ENCODE results near the gene MYLIP.

The MYLIP gene

DNA sequence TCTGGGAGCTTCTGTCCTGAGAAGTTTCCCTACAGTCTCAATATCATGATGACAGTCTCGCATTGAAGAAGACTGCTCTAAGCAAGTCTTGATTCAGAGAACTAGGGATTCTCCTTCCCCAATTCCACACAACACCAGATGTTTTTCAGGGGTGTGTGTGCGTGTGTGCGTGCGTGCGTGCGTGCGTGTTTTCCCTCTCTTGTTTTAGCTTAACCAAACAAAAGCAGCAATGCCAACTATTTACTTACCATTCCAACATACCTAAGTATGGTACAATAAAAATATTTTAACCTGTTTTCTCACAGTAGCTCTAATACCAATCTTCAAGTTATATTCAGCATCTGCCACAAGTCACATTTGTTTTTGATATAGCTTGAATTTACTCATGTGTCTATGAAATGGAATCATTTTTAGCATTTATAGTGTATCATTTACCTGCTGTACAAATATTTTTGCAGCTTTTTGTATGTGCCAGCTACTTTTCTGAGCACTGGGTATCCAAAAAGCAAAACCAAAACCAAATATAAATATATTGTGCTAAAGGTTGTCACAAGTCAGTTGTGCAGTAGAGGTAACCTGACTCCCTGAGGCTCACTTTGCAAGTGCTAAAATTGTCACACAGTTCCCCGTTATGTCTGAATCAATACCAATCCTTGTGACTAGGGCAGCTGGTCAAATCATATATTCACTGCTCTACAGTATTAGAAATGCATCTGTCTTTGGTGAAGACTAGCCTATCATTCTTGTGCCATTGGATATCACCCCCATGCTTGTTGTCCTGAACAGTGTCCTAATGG, 21.7 kb upstream of the MYLIP start:
- DNase-seq (ENCODE audit: low read depth, low spot score), result no peak

DNA sequence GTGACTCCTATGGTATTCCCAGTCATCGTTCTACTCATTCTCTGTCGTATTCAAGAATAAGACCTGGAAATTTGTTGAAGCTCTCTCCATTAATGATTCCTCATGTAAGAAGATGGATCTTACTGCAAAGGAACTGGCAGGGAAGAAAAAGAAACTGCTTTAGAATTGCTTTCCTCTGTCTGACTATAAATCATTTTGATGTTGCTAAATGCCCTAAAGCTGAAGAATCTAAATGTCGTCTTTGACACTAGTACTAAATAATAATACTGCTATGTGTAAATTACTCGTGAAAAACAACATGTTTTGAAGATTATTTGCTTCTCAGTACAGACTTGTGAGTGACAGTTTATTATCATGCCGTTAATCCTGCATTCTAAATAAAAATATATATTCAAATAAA, 20.5 kb upstream of the MYLIP start:
- DNase-seq (ENCODE audit: low read depth, low spot score), result no peak

DNA sequence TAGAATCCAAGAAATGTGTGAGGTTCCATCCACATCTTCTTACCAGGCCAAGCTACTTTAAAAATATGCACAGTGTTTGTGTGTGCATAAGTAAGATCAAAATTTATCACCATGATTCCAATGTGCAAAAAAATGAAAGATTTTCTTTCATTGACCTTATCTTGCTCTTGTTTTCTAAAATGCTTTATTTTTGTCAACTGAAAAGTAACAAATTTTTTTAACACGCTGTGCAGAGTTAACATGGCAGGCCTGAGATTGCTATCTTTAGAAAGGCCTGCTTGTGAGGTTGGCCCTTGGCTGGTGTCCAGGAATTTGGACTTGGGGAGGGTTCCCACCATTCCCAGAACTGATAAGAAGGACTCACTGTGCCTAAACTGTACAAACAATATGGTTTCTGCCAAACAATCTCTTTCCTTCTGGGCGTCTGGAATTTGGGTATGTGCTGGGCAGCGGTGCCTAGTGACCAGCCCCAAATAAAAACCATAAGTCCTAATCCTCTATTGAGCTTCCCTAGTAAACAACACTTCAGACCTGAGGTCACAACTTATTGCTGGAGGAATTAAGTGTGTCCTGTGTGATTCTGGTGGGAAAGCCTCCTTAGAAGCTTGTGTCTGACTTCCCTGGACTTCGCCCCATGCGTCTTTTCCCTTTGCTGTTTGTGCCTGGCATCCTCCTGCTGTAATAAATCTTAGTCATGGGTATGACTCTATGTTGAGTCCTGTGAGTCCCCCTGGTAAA, 19.8 kb upstream of the MYLIP start:
- no peak for DNase-seq (ENCODE audit: low read depth, low spot score)

DNA sequence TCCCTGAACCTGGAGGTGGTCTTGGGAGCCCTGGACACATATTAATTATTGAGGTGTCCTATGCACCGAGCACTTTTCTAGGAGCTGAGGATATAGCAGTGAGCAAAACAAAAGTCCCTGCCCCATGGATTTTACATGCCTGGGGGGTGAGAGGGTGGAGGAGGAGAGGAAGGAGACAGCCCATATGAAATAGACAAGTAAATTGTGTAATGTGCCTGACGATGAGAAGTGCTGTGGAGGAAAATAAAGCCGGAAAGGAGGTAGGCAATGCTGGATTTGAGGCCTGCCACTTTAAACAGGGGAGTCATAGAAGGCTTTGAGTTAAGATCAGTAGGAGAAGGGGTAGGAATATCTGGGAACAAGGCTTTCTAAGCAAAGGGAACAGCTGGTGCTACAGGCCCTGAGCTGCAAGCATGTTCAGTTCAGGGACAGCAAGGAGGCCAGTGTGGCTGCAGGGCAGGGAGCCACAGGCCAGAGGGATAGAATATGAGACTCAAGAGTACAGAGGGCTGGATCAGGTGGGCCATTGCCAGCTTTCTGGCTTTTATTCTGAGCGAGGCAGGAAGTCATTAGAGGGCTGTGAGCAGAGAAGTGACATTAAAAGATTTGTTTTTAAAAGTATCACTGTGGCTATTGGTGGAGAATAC, 19.1 kb upstream of the MYLIP start:
- no peak for DNase-seq (ENCODE audit: low read depth, low spot score)

DNA sequence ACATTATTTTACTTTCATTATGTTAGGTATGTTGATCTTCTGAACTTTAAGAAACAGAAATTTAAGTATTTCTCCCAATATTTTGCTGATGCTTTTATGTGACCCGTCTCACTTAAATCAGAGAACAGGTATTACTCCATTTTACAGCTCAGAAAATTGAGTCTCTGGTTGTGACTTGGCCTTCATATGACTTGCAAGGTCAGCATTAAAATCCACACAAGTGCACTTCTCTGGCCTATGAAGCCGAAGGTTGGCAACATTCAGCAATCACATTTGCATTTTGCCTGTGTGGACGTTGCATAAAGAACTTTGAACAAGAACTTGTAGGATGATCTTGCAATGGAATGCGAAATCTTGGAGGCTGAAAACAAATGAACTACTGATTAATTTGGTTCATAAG, 10.1 kb upstream of the MYLIP start:
- no peak for DNase-seq (ENCODE audit: low read depth, low spot score)

DNA sequence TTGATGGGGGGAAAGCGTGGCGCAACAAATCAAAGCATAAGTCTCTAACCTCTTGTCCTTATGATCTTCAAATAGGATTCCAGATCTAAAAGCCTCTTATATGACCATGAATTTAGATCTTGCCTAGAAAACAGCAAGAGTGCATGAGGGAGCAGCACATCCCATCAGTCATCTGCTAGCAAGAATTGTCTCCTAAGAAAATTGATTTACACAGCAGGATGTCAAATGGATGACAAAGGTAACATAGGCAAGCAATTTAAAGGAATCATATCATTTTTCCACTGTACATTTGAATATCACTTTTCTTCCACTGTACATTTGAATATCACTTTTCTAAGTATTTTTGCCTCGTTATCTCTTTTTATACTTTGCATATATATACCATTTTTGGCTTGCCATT, 7.5 kb upstream of the MYLIP start:
- DNase-seq (ENCODE audit: low read depth, low spot score), result no peak

DNA sequence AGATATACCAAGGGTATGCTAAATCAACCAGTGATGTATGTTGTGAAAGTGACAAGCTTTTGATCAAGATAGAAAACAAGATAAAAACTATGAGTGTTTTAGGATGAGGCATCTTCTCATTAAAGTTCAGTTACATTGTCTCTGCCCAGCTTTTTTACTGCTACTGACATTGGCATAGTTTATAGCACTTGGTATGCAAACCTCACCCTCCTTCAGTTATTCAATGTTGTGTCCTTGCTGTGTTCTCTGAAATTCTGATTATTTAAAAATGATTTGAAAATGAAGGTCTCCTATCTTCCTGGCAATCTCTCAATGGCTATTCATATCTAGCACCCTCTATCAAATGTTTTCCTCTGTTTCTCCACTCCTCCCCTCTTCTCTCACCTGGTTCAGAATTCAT, 6.7 kb upstream of the MYLIP start:
- no peak for DNase-seq (ENCODE audit: low read depth, low spot score)

DNA sequence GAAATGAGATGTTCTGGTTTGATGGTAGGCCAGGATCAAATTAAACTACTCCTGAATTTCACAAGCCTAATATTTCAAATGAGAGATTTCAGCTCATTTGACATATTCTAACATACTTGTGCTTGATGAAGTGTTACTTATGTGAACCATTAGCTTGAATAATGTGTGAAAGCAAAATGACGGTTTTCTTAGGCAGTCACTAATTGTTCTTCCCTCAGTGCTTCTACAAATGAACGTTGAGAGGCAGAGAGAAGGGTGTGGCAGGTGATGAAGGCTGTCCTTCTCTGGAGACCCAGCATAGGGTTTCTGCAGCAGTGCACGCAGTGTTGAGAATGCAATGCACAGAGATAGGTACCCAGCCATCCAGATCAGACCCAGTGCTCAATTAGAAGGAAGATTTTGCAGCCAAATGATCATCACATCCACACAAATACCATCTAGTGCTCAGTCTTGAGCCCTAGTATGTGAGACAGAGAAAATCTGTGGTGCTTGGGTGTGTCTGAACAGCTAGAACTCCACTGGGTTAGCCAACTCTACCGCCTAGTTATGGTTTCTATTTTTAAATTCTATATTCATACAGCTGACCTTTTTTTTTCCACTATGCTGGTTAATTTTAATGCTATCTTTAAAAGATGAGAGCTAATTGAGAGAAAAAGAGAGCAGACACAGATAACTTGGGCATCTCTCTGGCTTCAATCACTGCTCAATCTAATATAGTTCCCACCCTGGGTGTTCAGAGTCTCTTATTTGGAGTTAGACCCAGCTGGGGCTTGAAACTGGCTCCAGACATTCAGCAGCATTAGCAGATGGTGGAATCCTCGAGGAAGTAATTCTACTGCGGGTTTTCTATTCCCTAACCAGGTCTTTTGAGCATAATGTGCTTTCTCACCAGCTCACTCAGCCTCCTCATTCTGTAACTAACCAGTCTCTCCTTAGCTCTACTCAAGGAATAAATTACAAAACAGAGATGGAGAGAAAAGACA, 4.4 kb upstream of the MYLIP start:
- no peak for DNase-seq (ENCODE audit: low read depth, low spot score)

DNA sequence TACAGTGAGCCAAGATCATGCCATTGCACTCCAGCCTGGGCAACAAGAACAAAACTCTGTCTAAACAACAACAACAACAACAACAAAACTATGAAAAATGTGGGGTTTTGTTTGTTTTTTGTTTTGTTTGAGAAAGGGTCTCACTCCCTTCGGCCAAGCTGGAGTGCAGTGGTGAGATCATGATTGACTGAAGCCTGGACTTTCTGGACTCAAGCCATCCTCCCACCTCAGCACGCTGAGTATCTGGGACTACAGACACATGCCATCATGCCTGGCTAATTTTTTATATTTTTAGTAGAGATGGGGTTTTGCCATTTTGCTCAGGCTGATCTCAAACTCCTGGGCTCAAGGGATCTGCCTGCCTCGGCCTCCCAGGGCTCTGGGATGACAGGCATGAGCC, 2.8 kb upstream of the MYLIP start:
- no peak for DNase-seq (ENCODE audit: low read depth, low spot score)

DNA sequence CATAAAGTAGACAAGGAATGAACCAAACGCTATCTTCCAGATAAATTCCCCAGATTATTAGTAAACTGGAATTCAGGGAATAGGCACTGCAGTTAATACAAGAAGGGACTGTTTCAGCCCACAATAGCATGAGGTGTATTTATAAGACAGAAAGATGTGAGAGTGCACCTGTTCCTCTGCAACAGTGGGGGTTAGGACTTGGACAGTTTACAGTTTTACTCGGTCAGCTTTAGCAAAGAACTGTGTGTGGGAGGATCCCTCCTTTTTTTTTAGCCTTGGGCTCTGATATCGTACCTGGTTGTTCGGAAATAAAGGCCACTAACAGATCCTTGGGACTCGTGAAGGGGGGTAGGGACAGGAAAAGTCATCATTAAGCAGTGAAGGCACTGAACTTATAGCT, 2.0 kb upstream of the MYLIP start:
- no peak for DNase-seq (ENCODE audit: low read depth, low spot score)

DNA sequence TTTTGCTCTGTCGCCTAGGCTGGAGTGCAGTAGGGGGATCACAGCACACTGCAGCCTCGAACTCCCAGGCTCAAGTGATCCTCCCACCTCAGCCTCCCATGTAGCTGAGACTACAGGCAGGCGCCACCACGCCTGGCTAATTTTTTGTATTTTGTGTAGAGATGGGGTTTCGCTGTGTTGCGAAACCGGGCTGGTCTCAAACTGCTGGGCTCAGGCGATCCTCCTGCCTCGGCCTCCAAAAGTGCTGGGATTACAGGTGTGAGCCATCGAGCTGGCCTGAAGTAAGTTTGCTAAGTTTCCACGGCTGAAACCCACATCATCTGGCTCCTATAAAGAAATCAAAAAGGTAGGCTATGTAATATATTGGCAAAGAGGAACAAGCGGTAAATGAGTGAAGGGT, 1.4 kb upstream of the MYLIP start:
- DNase-seq (ENCODE audit: low read depth, low spot score), result no peak

DNA sequence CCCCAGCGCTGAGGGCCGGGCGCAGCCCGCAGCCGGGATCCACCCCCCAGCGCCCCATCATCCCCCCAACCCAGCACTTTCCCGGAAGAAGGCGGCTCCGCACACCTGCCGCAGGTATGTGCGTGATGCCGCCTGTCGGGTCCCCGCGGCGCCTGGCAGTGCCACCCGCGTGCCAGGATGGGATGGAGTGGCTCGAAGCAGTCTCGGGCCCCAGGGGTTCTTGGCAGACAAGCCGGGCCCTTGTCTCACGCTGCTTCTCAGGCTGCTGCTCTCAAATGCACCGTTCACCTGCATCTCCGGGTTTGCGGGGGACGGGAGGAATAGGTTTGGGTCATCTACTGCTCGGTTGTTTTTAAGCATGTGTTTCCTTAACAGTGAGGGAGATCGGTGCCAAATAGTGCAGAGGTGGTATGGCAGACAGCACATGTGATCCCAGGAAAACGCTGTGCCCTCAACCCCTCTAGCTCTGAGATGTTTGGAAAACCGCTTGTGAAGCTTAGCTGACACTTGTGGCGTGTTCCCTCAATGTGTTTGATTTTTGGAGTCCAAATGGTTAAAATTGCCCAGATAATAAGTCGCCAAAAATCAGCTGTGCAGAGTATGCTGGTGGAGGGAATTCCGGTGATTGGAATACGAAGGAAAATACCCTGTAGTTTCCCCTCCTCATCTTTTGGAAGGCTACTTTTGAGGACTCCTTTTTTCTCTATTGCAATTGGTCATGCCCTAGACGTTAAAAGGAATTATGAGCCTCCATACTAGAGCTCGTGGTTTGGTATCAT, 926 bp downstream of the MYLIP start:
- no peak for DNase-seq (ENCODE audit: low read depth, low spot score)

DNA sequence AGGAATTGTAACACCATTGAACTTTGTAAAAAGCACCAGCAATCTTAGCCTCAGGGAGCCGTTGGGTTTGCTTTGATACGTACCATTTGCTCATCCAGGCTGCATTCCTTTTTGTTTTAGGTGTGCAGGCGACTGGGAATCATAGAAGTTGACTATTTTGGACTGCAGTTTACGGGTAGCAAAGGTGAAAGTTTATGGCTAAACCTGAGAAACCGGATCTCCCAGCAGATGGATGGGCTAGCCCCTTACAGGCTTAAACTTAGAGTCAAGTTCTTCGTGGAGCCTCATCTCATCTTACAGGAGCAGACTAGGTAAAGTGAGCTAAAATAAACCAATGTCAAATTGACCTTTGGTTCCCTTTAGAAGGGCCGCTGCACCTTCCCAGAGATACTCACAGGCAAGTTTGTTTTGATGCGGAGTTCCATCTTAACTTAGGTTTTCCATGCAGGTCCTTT, 1.6 kb downstream of the MYLIP start:
- DNase-seq (ENCODE audit: low read depth, low spot score), result no peak

DNA sequence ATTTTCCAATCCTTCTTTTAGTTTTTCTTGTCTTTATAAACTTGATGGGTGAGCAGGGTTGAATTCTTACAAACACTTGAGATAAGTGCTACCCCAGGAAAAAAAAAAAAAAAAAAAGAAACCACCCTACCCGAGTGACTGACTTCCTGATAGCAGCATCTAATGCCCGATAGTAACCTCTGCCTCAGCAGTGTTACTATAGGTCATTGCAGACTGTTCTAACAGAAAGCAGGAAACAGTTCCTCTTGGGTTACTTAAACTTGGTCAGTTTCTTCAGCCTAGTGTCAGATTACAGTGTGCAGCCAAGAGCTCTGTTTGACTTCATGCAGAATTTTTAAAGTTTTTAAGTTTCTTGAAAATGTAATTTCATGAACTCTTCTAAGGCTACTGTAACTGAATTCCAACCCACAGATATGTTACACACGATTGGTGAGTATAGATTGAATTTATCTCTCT, 2.1 kb downstream of the MYLIP start:
- peak; percentile 44 for DNase-seq (ENCODE audit: low read depth, low spot score)

DNA sequence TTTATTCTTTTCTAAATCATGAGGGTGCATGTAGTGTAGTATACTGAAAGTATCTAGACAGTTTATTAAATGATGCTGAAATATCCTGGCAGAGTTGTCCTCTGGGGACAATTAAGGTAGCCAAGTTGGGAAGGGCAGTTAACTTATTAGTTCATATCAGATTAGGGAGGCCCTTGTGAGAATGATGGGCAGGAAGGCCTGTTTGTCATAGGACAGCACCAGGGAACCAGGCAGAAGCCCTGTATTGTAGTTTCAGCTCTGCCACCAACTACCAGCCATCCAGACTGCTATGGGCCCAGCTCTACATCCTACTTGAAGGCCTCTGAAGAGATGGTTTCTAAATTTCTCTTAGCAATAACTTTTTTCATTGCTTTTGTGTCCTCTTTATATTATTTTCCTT, 4.0 kb downstream of the MYLIP start:
- no peak for DNase-seq (ENCODE audit: low read depth, low spot score)

DNA sequence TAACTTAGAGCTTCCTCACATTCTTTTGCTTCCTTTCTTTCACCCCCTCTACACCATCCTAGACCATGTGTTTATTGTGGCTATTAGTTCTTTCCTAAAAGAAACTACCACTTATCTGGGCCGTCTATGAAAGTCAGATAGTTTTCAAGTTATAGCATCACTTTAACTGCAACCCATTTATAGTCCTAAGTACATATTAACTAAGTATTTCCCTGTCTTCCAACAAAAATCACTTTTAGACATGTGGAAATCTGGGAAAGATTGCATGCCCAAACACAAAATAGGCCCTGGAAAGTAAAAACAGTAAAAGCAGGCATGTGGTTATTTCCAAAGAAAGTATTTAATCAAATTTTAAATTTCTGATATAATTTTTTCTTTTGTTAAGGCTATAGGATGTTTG, 5.5 kb downstream of the MYLIP start:
- no peak for DNase-seq (ENCODE audit: low read depth, low spot score)

DNA sequence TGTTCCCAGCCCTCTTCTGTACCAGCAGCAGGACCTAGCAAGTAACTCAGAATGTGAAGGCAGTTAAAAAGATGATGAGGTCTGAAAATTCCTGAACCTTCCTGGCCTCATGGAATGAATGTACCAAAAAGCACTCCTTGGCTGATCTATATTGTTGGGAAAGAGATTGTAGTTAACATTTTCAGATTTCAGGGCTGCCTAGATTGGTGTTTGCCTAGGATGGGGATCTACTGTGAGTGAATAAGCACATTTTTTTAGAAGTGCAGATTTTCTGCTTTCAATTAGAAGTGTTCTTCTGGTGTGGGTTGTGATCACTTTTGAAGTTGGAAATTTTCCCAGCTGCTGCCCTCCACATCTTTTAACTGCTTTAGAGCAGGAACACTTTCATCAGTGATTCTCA, 6.2 kb downstream of the MYLIP start:
- no peak for DNase-seq (ENCODE audit: low read depth, low spot score)

DNA sequence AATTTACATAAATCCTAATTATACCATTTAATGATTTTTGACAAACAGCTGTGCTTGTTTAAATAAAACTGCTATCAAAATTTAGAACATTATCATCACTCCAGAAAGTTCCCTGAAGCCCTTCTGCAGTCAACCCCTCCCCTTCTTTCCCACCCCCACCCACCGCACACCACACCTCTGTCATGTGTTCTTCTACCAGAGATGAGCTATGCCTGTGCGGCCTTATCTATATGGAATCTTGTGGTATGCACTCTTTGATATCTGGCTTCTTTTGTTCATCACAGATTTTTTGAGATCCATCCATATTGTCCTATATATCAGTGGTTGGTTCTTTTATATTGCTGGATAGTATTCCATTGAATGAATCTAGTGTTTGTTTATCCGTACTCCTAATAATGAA, 7.2 kb downstream of the MYLIP start:
- no peak for DNase-seq (ENCODE audit: low read depth, low spot score)

DNA sequence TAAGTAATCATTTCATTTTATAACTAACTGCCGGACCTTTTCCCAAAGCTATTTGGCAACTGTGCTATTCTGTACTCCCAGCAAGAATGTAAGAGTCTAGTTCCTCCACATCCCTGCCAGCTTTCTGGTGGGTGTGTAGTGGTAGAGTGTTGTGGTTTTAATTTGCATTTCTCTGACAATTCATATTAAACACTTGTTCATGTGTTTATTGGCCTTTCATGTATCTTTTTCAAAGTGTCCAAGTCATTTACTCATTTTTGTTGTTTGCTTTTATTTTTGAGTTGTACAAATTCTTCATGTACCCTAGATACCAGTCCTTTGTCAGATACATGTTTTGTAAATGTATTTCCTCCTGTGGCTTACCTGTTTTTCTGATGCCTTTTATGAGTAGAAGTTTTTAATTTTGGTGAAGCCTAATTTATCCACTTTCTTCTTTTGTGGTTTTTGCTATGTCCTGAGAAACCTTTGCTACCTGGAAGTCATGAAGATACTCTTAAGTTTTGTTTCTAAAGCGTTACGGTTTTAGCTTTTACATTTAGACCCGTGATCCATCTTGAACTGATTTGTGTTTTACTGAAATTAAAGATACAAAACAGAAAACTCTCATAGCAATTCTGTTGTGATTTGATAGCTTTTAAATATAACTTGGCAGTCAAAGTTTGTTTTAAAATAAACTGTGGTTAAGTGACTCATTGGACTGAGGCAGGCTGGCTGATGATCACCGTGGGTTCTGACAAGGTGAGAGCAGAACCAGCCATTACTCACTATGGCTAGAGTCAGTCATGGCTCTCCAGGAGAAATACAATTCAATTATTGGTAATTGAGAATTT, 8.0 kb downstream of the MYLIP start:
- DNase-seq (ENCODE audit: low read depth, low spot score), result peak; percentile 51

DNA sequence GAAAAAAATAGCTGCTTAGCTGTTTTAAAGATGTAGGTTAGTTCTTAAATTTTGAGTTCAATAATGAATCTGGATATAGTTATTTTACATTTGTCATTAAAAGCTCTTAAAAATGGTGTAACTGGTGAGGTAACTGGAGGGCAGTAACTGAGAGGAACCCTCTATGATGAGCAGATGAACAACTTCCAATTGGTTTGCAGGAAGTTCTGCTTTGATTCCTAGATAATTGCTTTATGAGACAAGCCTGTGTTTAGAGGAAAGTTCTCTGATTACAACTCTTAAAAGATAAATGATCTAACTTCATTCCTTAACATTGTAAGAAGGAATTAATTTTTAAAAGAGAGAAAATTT, 8.5 kb downstream of the MYLIP start:
- no peak for DNase-seq (ENCODE audit: low read depth, low spot score)
